GM13976 (cell line): ENCODE data around the gene ARFGAP3.

Experiments
- DNase-seq: peaks from one replicate; pipeline ENCODE4 v3.0.0; 2012; ENCODE audit warnings: low spot score
- CTCF ChIP-seq: IDR thresholded peaks from 2 replicates; pipeline ENCODE4 v1.5.1; 2012; ENCODE audit warnings: borderline replicate concordance, mild to moderate bottlenecking; ENCODE audit not compliant: insufficient read depth; ENCODE audit errors: extremely low read depth, missing control alignments, control extremely low read depth
- in situ Hi-C: fragments of 300-500 bp; cut with MboI; formaldehyde crosslinking; loops from one replicate; pipeline ENCODE4 v1.12.0; 2022; ENCODE audit warnings: low sequenced_read_pairs, mixed read lengths, inconsistent platforms; ENCODE audit not compliant: unreplicated experiment

ARFGAP3 gene

GRCh38 chr22:42831712-42832111 lies 25.4 kb downstream of the ARFGAP3 start:
- no peak for DNase-seq
- in situ Hi-C loops: no loop called here
- no peak for TF ChIP-seq CTCF

GRCh38 chr22:42830161-42830560 lies 26.9 kb downstream of the ARFGAP3 start:
- in situ Hi-C loops: no loop called here
- no peak for TF ChIP-seq CTCF
- DNase-seq: no peak

GRCh38 chr22:42829302-42829701 lies 27.8 kb downstream of the ARFGAP3 start:
- DNase-seq: no peak
- TF ChIP-seq CTCF: no peak
- in situ Hi-C loops: no loop called here

GRCh38 chr22:42825796-42826195 lies 31.3 kb downstream of the ARFGAP3 start:
- DNase-seq: no peak
- TF ChIP-seq CTCF: no peak
- in situ Hi-C loops: no loop called here

- no peak for TF ChIP-seq CTCF
- DNase-seq: no peak
- in situ Hi-C loops: no loop called here
Observed at GRCh38 chr22:42821386-42821785, 35.7 kb downstream of the ARFGAP3 start.

- in situ Hi-C loops: no loop called here
- no peak for TF ChIP-seq CTCF
- DNase-seq: no peak
Observed at GRCh38 chr22:42820045-42820763, 36.9 kb downstream of the ARFGAP3 start.
